Pancreas (tissue), 10 donors: ENCODE data around the gene NTN1. TPM values are rescaled to one million over a fixed set of nuclear protein-coding genes. Genes with fewer than 3 reads are reported as not detected.
A peak's percentile ranks its signal among the peaks of the same experiment; 100 is the strongest.

Experiments used
- ATAC-seq, 4 donors: fragments of 200-7000 bp; cut with Tn5 transposase; one replicate each; pipeline versions ENCODE4 v1.8.0 to v1.9.1; 2020; ENCODE audit warnings: mild to moderate bottlenecking in 4 of 4, moderate library complexity in 4 of 4
- DNase-seq, 6 donors: peaks; one replicate each; pipeline ENCODE4 v3.0.0-alpha.2; 2020
- FAIRE-seq: peaks from 2 replicates; lab custom pipeline; 2012; peaks lifted over from hg19 to GRCh38; lab: Jason Lieb, UNC
- H3K27ac ChIP-seq, 4 donors: fragments of 200-600 bp; sonication (generic); 1 replicate in 3 of 4; 2 replicates in 1 of 4; pipeline versions ENCODE4 v1.5.0 to v1.8.0; 2020
- H3K27me3 ChIP-seq, 4 donors: fragments of 200-600 bp; one replicate each; pipeline ENCODE4 v1.8.0; 2021
- H3K36me3 ChIP-seq, 3 donors: fragments of 200-600 bp; sonication (generic) in 1 of 3; one replicate each; pipeline versions ENCODE4 v1.5.0 to v1.8.0; 2020 to 2021
- H3K4me1 ChIP-seq, 3 donors: fragments of 200-600 bp; one replicate each; pipeline ENCODE4 v1.8.0; 2021
- H3K4me3 ChIP-seq, 4 donors: fragments of 200-600 bp; sonication (generic) in 2 of 4; one replicate each; pipeline versions ENCODE4 v1.5.0 to v1.8.0; 2020 to 2021
- H3K9me3 ChIP-seq, 4 donors: fragments of 200-600 bp; one replicate each; pipeline ENCODE4 v1.8.0; 2021
- WGBS, 2 donors: extraction: QIAGEN DNeasy Blood & Tissue Kit; methylation state at CpG; one replicate each; pipeline ENCODE4 v1.1.7; 2013; 5-methylcytosine and 5-hydroxymethylcytosine counted together
- intact Hi-C, 3 donors: fragments of 100-400 bp; cut with DNase I; formaldehyde crosslinking; loops; one replicate each; pipeline versions ENCODE4 v1.11.1 to v1.14.2; 2022
- polyA plus RNA-seq, 2 donors: library from polyadenylated mRNA; stranded (reverse); fragments of 200-250 nt; gene quantifications; one replicate each; pipeline ENCODE4 v1.2.3, GENCODE V29; 2013
- total RNA-seq, 6 donors: library from RNA; stranded (reverse); fragmentation: NEBNext Ultra II Directional in 4 of 6; extraction: Animal tissue kit (Norgen Biotek cat#: 25700) in 4 of 6; gene quantifications; one replicate each; pipeline versions ENCODE4 v1.2.1 to v1.2.4, GENCODE V29; 2021 to 2023
- TF ChIP-seq, protein P1 (sequence below), 4 donors: fragments of 200-600 bp; sonication (generic) in 3 of 4; IDR thresholded peaks; one replicate each; pipeline versions ENCODE4 v1.5.0 to v1.8.0; 2021; ENCODE audit warnings: antibody characterized with exemption in 4 of 4
- donor health status: healthy with polysubstance abuse.
- donor health status: DM: no; HTN: no; CAD: no; lungs with moderate emphysema.
- donor health status: DM: no; HTN: no; CAD: no.
- donor health status: control.
- donor health status: control.
- donor health status: Bipolar disorder and iron deficiency.
- donor health status: DM: yes; HTN: yes; CAD: no.
- donor health status: DM: no; HTN: no; CAD: no.
- donor health status: DM: no; HTN: no; CAD: no.
- donor health status: DM: yes; HTN: yes; CAD: no.

NTN1 gene
- total and polyA plus RNA-seq, 8 donors, result 1.8 to 4.3 (median 2.5) TPM

DNA sequence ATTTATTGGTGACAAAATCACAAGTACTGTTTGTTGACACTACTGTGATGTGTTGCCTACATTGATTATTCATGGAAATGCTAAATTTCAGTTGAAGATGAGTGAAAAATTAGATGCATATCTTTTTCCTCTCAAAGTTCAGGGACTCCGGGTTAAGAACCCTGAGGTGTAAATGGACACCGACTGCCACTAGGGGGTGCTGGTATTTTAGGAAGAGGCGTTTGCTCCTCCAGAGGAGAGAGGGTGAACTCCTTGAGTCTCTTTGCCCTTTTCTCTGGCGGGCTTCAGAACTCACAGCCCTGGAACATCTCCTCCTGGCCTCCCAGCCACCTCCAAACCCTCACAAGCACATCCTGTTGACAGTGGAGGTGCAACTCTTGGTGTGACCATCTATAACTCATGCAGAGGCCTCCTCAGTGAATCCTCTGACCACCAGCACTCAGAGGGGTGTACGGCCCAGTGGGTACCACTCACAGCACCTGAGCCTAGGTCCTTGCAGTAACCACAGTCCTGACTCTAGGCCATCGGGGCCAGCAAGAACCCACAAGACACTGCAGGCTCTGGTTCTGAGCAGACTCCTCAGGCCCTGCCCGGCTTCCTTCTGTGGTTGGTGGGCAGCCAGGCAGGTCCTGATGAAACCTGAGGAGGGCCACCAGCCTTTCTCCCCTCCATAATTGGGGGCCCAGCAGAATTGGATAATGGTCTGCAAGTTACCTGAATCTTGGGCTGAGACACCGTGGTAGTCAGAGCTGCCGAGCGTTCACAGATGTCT, 29.6 kb upstream of the NTN1 start:
- Histone ChIP-seq H3K27me3 (no peaks in the 10 kb centered on the region), H3K4me3 (no peak overlapping the region), H3K36me3 (no peaks in the 10 kb centered on the region), H3K9me3 (no peaks in the 10 kb centered on the region), H3K27ac (no peak overlapping the region), H3K4me1 (no peaks in the 10 kb centered on the region)
- intact Hi-C loops, result no loop called here
- ATAC-seq (peak; percentile 60 to 89 (median 80)), FAIRE-seq (no peak), DNase-seq (peak in 5 of 6 donors; percentile 44 to 74 (median 55))
- TF ChIP-seq, protein P1, sequence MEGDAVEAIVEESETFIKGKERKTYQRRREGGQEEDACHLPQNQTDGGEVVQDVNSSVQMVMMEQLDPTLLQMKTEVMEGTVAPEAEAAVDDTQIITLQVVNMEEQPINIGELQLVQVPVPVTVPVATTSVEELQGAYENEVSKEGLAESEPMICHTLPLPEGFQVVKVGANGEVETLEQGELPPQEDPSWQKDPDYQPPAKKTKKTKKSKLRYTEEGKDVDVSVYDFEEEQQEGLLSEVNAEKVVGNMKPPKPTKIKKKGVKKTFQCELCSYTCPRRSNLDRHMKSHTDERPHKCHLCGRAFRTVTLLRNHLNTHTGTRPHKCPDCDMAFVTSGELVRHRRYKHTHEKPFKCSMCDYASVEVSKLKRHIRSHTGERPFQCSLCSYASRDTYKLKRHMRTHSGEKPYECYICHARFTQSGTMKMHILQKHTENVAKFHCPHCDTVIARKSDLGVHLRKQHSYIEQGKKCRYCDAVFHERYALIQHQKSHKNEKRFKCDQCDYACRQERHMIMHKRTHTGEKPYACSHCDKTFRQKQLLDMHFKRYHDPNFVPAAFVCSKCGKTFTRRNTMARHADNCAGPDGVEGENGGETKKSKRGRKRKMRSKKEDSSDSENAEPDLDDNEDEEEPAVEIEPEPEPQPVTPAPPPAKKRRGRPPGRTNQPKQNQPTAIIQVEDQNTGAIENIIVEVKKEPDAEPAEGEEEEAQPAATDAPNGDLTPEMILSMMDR (IDR thresholded peaks at IDR 0.05), result peak; percentile 55 to 88 (median 72)
- 52 to 60% methylated on average over 10 of the region's 10 CpGs for WGBS, 2 donors

DNA sequence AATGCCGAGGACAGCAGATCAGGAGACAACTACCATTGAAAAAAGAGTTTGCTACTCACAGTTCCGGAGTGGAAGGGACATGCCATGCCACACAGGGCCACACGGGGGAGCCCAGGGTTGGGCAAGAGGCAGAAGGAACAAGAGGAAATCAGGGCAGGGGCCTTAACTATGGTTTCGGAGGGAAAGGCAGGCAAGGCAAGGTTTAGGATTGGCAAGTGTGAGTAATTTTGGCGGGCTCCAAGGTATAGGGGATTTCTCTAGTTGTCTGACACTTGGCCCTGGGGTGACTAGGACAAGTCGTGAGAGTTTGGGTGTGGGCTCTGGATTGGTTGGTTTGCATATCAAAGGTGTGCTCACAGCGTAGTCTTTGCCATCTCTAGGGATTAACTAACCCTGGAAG, 27.0 kb upstream of the NTN1 start:
- no peaks in the 10 kb centered on the region for H3K36me3 ChIP-seq
- intact Hi-C loops, result no loop called here
- peak; percentile 46 to 90 (median 78) for ATAC-seq
- H3K27me3 ChIP-seq, result no peaks in the 10 kb centered on the region
- no peak for FAIRE-seq
- no peak overlapping the region for H3K4me3 ChIP-seq
- TF ChIP-seq, protein P1 (IDR thresholded peaks at IDR 0.05), result peak in 3 of 4 donors; percentile 60 to 65 (median 62)
- DNase-seq, result peak in 5 of 6 donors; percentile 38 to 90 (median 77)
- H3K4me1 ChIP-seq, result no peaks in the 10 kb centered on the region
- no peak overlapping the region for H3K27ac ChIP-seq
- no peaks in the 10 kb centered on the region for H3K9me3 ChIP-seq
- 53 to 75% methylated on average over 7 of the region's 7 CpGs for WGBS, 2 donors

DNA sequence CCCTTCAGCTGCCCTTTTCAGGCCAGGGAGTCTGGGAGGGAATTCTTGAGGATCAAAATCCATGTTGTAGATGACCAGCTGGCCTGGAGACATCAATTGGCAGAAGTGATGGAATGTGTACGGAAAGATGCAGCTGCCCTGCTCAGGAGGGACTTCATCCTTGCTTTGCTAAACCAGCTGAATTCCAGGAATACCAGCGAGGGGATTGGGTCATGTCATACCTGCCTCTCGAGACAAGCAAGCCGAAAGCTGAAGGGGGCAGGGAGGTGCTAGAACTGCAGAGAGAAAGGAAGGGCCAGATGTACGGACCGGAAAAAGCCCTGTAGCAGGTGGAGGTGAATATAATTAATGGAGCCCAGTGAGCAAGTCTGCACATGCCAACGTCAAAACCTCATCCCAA, 25.6 kb upstream of the NTN1 start:
- Histone ChIP-seq H3K36me3 (no peaks in the 10 kb centered on the region), H3K27ac (no peak overlapping the region), H3K27me3 (no peaks in the 10 kb centered on the region), H3K4me1 (no peaks in the 10 kb centered on the region), H3K9me3 (no peaks in the 10 kb centered on the region), H3K4me3 (no peak overlapping the region)
- DNase-seq (no peak), FAIRE-seq (no peak), ATAC-seq (no peak)
- intact Hi-C loops, result loop anchor here in 1 of 3 donors (5.0 kb wide), 1 partner anchor 297 kb away; no protein-coding TSS in a partner anchor
- WGBS, 2 donors, result 57 to 61% methylated on average over 7 of the region's 7 CpGs
- TF ChIP-seq, protein P1 (IDR thresholded peaks at IDR 0.05), result no peak

DNA sequence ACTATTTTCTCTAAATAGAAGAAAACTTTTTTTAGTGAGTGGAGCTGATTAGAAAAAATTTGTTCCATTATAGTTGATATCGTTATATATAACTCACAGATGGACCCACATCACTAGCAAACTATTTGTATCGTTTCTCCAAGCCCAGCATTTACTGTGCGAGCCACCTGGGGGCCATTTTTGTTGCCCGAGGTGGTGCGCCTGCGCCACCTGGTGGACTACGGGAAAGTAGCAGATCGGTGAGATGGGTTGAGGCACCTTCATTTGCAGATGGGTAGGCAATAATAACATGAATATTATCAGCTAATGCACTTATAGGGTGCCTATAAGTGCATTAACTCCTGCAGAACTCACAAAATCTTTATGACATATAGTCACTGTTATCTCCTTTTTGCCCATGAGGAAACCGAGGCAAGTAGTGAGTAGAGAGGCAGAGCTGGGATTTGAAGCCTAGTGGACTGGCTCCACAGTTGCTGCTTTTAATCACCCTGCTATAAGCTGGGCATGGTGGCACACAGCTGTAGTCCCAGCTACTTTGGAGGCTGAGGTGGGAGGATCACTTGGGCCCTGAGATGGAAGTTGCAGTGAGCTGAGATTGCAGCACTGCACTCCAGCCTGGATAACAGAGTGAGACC, 23.2 kb upstream of the NTN1 start:
- H3K27ac ChIP-seq, result no peak overlapping the region
- ATAC-seq (peak; percentile 59 to 77 (median 71)), DNase-seq (peak in 5 of 6 donors; percentile 27 to 84 (median 71)), FAIRE-seq (no peak)
- WGBS, 2 donors, result 12 to 15% methylated on average over 9 of the region's 9 CpGs
- no peaks in the 10 kb centered on the region for H3K27me3 ChIP-seq
- no peaks in the 10 kb centered on the region for H3K9me3 ChIP-seq
- intact Hi-C loops, result loop anchor here in 1 of 3 donors (5.0 kb wide), 1 partner anchor 294 kb away; no protein-coding TSS in a partner anchor
- no peaks in the 10 kb centered on the region for H3K4me1 ChIP-seq
- no peaks in the 10 kb centered on the region for H3K36me3 ChIP-seq
- TF ChIP-seq, protein P1 (IDR thresholded peaks at IDR 0.05), result peak; percentile 68 to 86 (median 74)
- H3K4me3 ChIP-seq, result no peak overlapping the region
